ENCODE results near the gene EYA4.

Gene EYA4

GRCh38 chr6:133289733-133290306 is 48.7 kb downstream of the EYA4 start:
- no peak for DNase-seq (ENCODE audit: low spot score)

- no peak for DNase-seq (ENCODE audit: low spot score)
These were observed 49.8 kb downstream of the EYA4 start for GRCh38 chr6:133290930-133291329.

- DNase-seq (ENCODE audit: low spot score), result no peak
These were observed 50.5 kb downstream of the EYA4 start for GRCh38 chr6:133291671-133292070.

- no peak for DNase-seq (ENCODE audit: low spot score)
These were observed 56.5 kb downstream of the EYA4 start for GRCh38 chr6:133297657-133298056.

- DNase-seq (ENCODE audit: low spot score), result no peak
These were observed 57.2 kb downstream of the EYA4 start for GRCh38 chr6:133298335-133298734.

DNA sequence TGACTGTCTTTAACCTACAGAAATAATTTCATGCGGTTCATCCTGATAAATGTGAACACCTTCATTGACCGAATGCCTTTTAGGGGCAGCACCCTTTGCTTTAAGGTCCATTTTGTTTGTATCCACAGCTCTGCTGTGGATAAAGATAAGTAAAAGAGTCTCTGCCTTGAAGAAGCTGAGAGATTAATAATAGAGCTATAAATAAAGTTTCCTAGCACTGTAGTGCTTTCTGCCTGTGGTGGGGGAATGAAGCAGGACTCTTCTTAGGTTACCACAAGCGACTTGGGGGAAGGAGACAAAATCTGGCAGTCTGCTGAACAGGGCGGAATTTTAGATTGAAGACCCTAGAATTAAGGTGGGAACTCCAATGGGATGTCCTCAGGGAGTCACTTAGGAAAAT is 57.6 kb downstream of the EYA4 start:
- DNase-seq (ENCODE audit: low spot score), result no peak

DNA sequence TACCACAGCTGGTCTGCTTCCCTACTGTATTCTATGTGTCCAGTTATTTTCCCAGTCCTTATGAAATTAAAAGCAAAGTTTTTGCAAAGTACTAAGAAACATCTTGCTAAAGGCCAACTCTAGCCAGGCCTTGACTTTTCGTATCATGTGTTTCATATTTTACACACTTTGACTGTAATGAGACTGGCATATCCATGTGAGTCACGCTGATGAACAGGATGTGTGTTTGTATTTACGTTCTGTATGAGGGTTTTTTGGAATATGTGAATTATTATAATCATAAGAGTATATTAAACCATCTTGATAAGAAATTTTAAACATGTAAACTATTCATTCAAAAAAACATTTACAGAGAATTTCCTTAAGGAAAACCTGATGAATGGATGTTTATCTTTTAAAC is 59.7 kb downstream of the EYA4 start:
- no peak for DNase-seq (ENCODE audit: low spot score)

GRCh38 chr6:133301835-133302234 is 60.7 kb downstream of the EYA4 start:
- no peak for DNase-seq (ENCODE audit: low spot score)

- DNase-seq (ENCODE audit: low spot score), result no peak
These were observed 65.8 kb downstream of the EYA4 start for GRCh38 chr6:133306931-133307330.

DNA sequence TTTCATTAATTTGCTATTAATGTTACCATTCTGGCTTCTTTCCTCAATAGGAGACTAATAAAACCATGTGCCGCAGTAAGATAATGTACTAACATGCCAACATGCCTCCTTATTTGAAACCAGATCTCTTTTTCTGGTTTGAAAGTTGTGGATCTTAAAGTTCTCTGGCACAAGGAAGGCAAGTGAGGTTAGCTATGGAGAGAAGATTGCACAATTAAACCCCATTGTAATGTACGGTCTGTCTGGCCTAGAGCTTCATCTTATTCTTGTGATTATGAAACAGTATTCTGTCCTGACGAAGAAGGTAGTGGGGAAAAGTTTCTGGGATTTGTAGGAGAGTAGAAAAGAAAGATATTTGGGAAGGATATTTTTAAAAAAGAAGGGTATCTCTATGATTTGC is 68.4 kb downstream of the EYA4 start:
- no peak for DNase-seq (ENCODE audit: low spot score)

DNA sequence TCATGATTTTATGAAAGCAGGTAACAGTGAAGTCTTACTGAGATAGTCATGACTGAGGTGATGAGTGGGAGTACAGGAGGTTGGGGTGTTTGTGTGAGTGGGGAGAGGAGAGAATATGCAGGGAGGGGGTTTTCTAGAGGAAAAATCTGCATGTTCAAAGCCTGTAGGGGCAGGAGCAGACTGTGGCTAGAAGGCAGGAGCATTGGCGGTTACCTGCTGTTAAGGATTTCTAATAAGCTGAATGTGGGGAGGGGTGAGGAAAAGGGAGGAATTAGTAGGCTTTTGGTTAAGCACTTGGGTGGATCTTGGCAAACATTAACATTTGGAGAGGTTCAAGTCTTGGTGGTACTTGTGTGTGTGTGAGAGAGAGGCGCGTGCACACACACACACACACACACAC is 70.8 kb downstream of the EYA4 start:
- no peak for DNase-seq (ENCODE audit: low spot score)

DNA sequence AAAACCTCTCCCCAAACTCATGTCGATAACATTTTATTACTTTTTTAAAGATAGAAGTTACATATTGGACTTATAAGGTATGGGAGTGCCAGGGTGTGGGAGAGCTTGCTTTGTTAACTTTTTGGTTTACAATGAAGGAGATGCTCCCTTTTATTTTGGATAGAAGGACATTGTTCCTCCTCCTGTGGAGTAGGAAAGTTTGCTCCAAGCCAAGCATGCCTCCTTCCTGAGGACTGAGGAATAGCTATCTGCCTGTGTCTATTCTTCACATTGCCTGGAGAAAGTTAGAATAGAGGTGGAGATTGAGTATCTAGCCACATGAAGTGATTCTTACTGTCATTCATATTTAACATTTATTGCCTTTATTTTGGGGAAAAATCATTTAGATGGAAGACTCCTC is 71.9 kb downstream of the EYA4 start:
- no peak for DNase-seq (ENCODE audit: low spot score)

DNA sequence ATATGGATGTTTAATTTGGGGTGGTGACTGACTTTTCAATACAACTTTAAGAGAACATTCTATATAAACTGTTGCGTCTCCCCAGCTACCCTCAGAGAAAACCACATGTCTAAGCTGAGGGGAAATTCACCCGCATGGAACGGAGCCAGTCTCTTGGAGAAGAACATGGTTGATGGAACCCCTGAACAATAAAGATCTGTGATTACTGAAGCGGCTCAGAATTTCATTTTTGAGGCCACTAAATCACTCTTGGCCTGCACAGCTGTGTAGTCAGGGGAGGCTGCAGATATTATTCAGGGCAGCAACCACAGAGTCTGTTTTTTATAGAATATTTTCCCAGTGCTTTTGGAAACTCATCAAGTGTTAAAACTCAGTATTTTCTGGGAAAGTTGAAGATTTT is 73.8 kb downstream of the EYA4 start:
- no peak for DNase-seq (ENCODE audit: low spot score)

DNA sequence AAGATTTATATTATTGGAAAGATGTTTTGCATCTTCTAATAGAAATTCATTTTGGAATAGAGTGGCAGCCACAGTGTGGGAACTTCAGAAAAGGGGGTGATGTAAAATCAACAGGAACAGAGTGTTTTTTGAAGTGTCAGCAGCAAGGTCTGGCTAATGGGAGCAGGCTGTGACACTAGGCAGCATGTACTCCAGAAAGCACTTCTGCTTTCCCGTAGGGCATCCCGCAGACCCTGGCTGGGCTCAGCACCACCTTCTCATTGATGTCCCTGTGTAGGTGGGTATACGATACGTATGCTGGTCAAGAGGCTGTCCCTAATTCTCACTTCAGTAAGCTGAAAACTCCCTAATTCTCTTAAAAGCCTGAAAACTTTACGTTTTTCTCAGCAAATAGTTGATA is 74.7 kb downstream of the EYA4 start:
- DNase-seq (ENCODE audit: low spot score), result no peak

GRCh38 chr6:133317704-133318103 is 76.5 kb downstream of the EYA4 start:
- DNase-seq (ENCODE audit: low spot score), result no peak

DNA sequence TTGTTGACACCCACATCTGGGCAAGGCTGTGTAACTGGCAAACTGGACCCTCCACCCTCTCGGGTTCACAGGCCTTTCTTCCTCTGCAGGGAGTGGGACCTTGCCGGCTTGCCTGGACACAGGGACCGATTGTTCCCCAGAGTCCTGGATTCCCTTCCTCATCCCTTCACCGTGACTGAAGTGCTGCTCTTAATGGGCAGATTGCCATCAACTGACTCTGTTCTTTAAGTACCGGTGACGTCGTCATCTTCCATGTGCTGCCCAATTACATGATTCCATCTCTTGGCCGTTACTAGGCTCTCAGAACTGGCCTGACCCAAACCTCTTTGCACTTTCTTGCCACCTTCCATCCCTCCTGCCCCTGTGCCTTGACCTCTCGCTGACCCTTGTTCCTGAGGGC is 85.4 kb downstream of the EYA4 start:
- no peak for DNase-seq (ENCODE audit: low spot score)

DNA sequence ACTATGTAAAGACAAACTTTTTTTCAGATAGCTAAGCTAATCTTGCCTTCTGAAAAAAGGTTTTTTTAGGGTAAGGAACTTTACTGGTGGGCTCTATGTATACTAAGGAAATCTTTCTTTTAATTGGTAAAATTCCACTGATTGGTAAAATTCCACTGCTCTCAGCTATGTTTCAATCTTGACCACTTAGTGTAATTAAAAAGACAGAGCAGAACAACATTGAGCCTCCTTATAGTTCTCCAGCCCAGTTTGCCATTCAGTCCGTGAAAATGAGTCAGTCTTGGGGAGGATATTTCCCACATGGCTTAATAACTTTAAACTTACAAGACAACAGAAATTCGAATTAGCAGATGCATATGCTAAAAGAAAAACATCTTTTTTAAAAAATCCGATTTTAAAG is 92.7 kb downstream of the EYA4 start:
- no peak for DNase-seq (ENCODE audit: low spot score)

GRCh38 chr6:133337308-133337707 is 96.2 kb downstream of the EYA4 start:
- no peak for DNase-seq (ENCODE audit: low spot score)

DNA sequence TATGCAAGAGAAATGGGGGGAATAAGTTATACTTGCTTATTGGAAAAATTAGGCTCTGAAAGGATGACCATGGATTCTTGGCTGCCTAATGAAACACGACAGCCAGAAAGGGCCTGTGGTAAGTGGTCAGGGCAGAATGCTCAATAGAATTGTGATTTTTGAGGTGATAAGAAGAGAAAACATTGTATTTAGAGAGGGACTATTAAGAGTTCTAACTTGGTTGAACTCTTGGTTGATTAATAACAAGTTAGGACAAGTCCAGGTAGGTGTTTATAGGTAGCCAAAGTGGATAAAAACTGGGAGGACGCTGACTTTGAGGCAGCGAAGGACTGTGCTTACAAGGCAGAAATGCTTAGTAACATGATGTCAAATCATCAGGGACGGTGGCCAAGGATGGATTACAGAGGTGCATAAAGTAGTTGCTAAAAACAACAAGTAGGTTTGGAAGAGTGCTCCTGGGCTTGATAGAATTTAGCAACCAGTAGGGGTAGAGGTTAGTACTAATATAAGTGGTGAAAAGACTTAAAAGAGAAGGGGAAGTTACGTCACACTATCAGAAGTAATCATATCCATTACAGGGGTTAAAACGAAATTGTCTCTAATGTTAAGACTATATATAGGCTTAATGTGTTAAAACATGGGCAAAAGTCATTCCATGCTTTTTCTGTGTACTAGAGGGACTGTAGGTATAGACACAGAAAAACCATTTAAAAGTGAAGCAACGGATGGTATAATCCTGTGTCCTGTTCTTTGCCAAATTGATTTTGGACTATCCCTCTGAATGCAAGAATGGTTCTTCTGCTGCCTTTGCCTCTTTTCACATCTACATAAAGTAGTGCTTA is 98.6 kb downstream of the EYA4 start:
- no peak for DNase-seq (ENCODE audit: low spot score)

GRCh38 chr6:133340557-133340956 is 99.4 kb downstream of the EYA4 start:
- DNase-seq (ENCODE audit: low spot score), result no peak

- DNase-seq (ENCODE audit: low spot score), result no peak
These were observed 100.5 kb downstream of the EYA4 start for GRCh38 chr6:133341607-133342158.

- DNase-seq (ENCODE audit: low spot score), result no peak
These were observed 102.1 kb downstream of the EYA4 start for GRCh38 chr6:133343220-133343619.

GRCh38 chr6:133348846-133349245 is 107.7 kb downstream of the EYA4 start:
- no peak for DNase-seq (ENCODE audit: low spot score)

DNA sequence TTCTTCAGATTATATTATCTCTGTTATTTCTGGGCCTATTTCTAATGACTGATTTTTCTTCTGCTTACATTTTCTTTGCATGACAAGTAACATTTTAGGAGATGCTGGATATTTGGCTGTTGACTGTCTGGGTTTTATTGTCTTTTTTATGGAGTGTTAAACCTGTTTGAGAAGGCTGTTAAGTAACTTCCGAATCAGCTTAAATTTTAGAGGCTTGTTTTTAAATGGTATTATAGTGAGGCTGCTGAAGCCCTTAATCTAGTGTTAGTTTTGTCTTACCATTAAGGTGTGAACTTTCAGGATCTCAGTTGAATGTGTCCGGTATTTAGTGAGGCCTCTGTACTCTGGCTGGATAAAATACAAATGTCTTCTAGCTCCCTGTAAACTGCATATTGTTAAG is 109.8 kb downstream of the EYA4 start:
- DNase-seq (ENCODE audit: low spot score), result no peak
